ENCODE data around the gene PEF1. TPM values are rescaled to one million over a fixed set of nuclear protein-coding genes. Genes with fewer than 3 reads are reported as not detected.

Gene PEF1
- total RNA-seq, 1 experiment from 2014 or later, result 33.7 TPM

DNA sequence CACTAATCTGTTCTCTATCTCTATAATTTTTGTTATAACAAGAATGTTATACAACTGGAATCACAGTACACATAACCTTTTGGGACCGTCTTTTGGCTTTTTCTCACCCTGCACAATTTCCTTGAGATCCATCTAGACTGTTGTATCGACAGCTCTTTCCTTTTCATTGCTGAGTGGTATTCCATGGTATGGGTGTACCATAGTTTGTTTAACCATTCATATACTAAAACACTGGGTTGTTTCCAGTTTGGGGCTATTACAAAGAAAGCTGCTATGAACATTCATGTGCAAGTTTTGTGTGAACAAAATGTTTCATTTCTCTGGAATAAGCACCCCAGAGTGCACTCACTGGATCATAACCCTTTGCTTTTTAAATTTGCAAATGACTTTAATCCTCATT, 42.6 kb downstream of the PEF1 start:
- CTCF ChIA-PET, result no interaction called here
- DNase-seq (ENCODE audit: low spot score) (no peak), ATAC-seq (no peak)
- TF ChIP-seq MYBL2 (CRISPR knock-in tag; IDR thresholded peaks at IDR 0.05) (no peak), EMX1 (CRISPR knock-in tag; IDR thresholded peaks at IDR 0.05) (no peak), GRHL2 (CRISPR knock-in tag; IDR thresholded peaks at IDR 0.05; ENCODE audit: insufficient replicate concordance, severe bottlenecking) (no peak), FOXK1 (CRISPR knock-in tag; IDR thresholded peaks at IDR 0.05) (no peak), JUN (CRISPR knock-in tag; IDR thresholded peaks at IDR 0.05) (no peak)
- TF ChIP-seq, protein P1, sequence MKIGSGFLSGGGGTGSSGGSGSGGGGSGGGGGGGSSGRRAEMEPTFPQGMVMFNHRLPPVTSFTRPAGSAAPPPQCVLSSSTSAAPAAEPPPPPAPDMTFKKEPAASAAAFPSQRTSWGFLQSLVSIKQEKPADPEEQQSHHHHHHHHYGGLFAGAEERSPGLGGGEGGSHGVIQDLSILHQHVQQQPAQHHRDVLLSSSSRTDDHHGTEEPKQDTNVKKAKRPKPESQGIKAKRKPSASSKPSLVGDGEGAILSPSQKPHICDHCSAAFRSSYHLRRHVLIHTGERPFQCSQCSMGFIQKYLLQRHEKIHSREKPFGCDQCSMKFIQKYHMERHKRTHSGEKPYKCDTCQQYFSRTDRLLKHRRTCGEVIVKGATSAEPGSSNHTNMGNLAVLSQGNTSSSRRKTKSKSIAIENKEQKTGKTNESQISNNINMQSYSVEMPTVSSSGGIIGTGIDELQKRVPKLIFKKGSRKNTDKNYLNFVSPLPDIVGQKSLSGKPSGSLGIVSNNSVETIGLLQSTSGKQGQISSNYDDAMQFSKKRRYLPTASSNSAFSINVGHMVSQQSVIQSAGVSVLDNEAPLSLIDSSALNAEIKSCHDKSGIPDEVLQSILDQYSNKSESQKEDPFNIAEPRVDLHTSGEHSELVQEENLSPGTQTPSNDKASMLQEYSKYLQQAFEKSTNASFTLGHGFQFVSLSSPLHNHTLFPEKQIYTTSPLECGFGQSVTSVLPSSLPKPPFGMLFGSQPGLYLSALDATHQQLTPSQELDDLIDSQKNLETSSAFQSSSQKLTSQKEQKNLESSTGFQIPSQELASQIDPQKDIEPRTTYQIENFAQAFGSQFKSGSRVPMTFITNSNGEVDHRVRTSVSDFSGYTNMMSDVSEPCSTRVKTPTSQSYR (CRISPR knock-in tag; IDR thresholded peaks at IDR 0.05), result no peak
- TF ChIP-seq, protein P2, sequence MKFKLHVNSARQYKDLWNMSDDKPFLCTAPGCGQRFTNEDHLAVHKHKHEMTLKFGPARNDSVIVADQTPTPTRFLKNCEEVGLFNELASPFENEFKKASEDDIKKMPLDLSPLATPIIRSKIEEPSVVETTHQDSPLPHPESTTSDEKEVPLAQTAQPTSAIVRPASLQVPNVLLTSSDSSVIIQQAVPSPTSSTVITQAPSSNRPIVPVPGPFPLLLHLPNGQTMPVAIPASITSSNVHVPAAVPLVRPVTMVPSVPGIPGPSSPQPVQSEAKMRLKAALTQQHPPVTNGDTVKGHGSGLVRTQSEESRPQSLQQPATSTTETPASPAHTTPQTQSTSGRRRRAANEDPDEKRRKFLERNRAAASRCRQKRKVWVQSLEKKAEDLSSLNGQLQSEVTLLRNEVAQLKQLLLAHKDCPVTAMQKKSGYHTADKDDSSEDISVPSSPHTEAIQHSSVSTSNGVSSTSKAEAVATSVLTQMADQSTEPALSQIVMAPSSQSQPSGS (CRISPR knock-in tag; IDR thresholded peaks at IDR 0.05; ENCODE audit: borderline replicate concordance, low read depth), result no peak
- H3K9me3 Mint-ChIP-seq, result no peaks in the 10 kb centered on the region
- H3K27me3 Mint-ChIP-seq (ENCODE audit: low read depth), result no peaks in the 10 kb centered on the region
- no peaks in the 10 kb centered on the region for H3K36me3 Mint-ChIP-seq
- no peak overlapping the region for H3K4me3 Mint-ChIP-seq
- no peaks in the 10 kb centered on the region for H3K4me1 Mint-ChIP-seq
- H3K27ac Mint-ChIP-seq, result no peak overlapping the region
- POLR2A ChIA-PET, result no interaction called here

DNA sequence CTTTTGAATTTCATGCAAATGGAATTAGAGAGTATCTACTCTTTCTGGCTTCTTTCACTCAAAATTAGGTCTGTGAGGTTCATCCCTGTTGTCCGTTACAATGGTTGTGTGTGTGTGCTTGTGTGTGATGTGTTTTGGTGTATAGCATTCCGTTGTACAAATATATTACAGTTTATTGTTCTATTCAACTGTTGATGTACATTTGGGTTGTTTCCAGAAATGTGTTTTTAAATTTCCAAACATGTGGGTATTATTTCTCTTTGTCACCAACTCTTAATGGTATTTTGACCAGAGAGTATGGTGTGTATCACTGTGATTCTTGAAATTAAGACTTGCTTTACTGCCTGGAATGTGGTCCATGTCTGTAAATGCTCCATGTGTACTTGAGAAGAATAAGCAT, 44.0 kb downstream of the PEF1 start:
- H3K4me1 Mint-ChIP-seq, result no peaks in the 10 kb centered on the region
- no peaks in the 10 kb centered on the region for H3K27me3 Mint-ChIP-seq (ENCODE audit: low read depth)
- ChIA-PET CTCF (interaction anchor here (1.0 to 1.2 kb wide), 2 partner anchors 18 to 32 kb away, joined by 3 read pairs; no protein-coding TSS in a partner anchor), POLR2A (no interaction called here)
- TF ChIP-seq CBFB (CRISPR knock-in tag; IDR thresholded peaks at IDR 0.05; ENCODE audit: low read depth) (no peak), ZNF121 (CRISPR knock-in tag; IDR thresholded peaks at IDR 0.05) (no peak), ZNF263 (CRISPR knock-in tag; IDR thresholded peaks at IDR 0.05; ENCODE audit: low read depth) (no peak), JAZF1 (CRISPR knock-in tag; IDR thresholded peaks at IDR 0.05) (no peak), NFATC4 (CRISPR knock-in tag; IDR thresholded peaks at IDR 0.05) (no peak), SOX15 (CRISPR knock-in tag; IDR thresholded peaks at IDR 0.05) (no peak)
- TF ChIP-seq, protein P3, sequence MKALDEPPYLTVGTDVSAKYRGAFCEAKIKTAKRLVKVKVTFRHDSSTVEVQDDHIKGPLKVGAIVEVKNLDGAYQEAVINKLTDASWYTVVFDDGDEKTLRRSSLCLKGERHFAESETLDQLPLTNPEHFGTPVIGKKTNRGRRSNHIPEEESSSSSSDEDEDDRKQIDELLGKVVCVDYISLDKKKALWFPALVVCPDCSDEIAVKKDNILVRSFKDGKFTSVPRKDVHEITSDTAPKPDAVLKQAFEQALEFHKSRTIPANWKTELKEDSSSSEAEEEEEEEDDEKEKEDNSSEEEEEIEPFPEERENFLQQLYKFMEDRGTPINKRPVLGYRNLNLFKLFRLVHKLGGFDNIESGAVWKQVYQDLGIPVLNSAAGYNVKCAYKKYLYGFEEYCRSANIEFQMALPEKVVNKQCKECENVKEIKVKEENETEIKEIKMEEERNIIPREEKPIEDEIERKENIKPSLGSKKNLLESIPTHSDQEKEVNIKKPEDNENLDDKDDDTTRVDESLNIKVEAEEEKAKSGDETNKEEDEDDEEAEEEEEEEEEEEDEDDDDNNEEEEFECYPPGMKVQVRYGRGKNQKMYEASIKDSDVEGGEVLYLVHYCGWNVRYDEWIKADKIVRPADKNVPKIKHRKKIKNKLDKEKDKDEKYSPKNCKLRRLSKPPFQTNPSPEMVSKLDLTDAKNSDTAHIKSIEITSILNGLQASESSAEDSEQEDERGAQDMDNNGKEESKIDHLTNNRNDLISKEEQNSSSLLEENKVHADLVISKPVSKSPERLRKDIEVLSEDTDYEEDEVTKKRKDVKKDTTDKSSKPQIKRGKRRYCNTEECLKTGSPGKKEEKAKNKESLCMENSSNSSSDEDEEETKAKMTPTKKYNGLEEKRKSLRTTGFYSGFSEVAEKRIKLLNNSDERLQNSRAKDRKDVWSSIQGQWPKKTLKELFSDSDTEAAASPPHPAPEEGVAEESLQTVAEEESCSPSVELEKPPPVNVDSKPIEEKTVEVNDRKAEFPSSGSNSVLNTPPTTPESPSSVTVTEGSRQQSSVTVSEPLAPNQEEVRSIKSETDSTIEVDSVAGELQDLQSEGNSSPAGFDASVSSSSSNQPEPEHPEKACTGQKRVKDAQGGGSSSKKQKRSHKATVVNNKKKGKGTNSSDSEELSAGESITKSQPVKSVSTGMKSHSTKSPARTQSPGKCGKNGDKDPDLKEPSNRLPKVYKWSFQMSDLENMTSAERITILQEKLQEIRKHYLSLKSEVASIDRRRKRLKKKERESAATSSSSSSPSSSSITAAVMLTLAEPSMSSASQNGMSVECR (CRISPR knock-in tag; IDR thresholded peaks at IDR 0.05; ENCODE audit: borderline replicate concordance), result no peak
- TF ChIP-seq, protein P4, sequence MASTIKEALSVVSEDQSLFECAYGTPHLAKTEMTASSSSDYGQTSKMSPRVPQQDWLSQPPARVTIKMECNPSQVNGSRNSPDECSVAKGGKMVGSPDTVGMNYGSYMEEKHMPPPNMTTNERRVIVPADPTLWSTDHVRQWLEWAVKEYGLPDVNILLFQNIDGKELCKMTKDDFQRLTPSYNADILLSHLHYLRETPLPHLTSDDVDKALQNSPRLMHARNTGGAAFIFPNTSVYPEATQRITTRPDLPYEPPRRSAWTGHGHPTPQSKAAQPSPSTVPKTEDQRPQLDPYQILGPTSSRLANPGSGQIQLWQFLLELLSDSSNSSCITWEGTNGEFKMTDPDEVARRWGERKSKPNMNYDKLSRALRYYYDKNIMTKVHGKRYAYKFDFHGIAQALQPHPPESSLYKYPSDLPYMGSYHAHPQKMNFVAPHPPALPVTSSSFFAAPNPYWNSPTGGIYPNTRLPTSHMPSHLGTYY (CRISPR knock-in tag; IDR thresholded peaks at IDR 0.05), result no peak
- no peaks in the 10 kb centered on the region for H3K9me3 Mint-ChIP-seq
- no peak overlapping the region for H3K27ac Mint-ChIP-seq
- no peak overlapping the region for H3K4me3 Mint-ChIP-seq
- DNase-seq (ENCODE audit: low spot score) (no peak), ATAC-seq (no peak)
- H3K36me3 Mint-ChIP-seq, result no peaks in the 10 kb centered on the region

Data from WTC11 (cell line).